K562 (cell line): ENCODE measurements around the gene GRAMD2B. TPM values are rescaled to one million over a fixed set of nuclear protein-coding genes. Genes with fewer than 3 reads are reported as not detected.

Experiments used
- ATAC-seq: fragments of 200-7000 bp; cut with Tn5 transposase; 3 replicates; pipeline ENCODE4 v1.9.1; 2020; ENCODE audit warnings: moderate library complexity
- BruUV-seq: library from RNA; stranded (reverse); fragments of 400-500 nt; replicated peaks from 2 replicates; lab custom pipeline; 2021; lab: Mats Ljungman, UMichigan
- CTCF ChIA-PET: fragments of 300-600 bp; formaldehyde crosslinking; extraction: SDS; loops from one replicate; lab custom pipeline; 2021; ENCODE audit warnings: low intra/inter-chr PET ratio; lab: Yijun Ruan, JAX
- POLR2A ChIA-PET: fragments of 300-600, 350-650 bp; sonication (Branson Sonifier 250); formaldehyde crosslinking; extraction: SDS; loops from one replicate; lab custom pipeline; 2021; ENCODE audit warnings: antibody characterized with exemption, inconsistent platforms; lab: Yijun Ruan, JAX
- DNase-seq, 4 experiments: peaks; one replicate each; pipeline versions ENCODE4 v3.0.0 to v3.0.0-alpha.2; 2011 to 2018; ENCODE audit warnings: low spot score in 3 of 4, mixed read lengths in 3 of 4; ENCODE audit errors: extremely low read depth in 1 of 4
- FAIRE-seq: peaks from 2 replicates; lab custom pipeline; 2011; peaks lifted over from hg19 to GRCh38; lab: Jason Lieb, UNC
- H2AFZ ChIP-seq: 2 replicates; pipeline ENCODE4 v1.6.0; 2011; ENCODE audit warnings: low read depth, low read length, control low read depth, inconsistent platforms
- H3K27ac ChIP-seq: fragments of 200-600 bp; 3 replicates; pipeline ENCODE4 v1.8.0; 2011; ENCODE audit warnings: low read depth, mild to moderate bottlenecking, control low read depth, inconsistent platforms, low read length, moderate library complexity, mixed read lengths; ENCODE audit errors: extremely low read depth
- H3K27me3 ChIP-seq, 2 experiments: fragments of 300-600 bp in 1 of 2; 2 replicates in 1 of 2; 3 replicates in 1 of 2; pipeline versions ENCODE4 v1.6.0 to v1.8.0; 2011; ENCODE audit warnings: inconsistent platforms in 2 of 2, low read length in 2 of 2, mild to moderate bottlenecking in 1 of 2, mixed read lengths in 1 of 2, moderate library complexity in 1 of 2; ENCODE audit not compliant: control insufficient read depth in 2 of 2, insufficient read depth in 2 of 2
- H3K36me3 ChIP-seq: fragments of 300-600 bp; 3 replicates; pipeline ENCODE4 v1.8.0; 2011; ENCODE audit warnings: mild to moderate bottlenecking, low read length, inconsistent platforms; ENCODE audit not compliant: control insufficient read depth, insufficient read depth
- H3K4me1 ChIP-seq, 2 experiments: fragments of 200-600 bp in 1 of 2; replicated peaks in 1 of 2; 2 replicates in 1 of 2; 3 replicates in 1 of 2; pipeline versions ENCODE4 v1.5.1 to v1.8.0; 2011; ENCODE audit warnings: inconsistent platforms in 2 of 2, low read length in 2 of 2, mild to moderate bottlenecking in 1 of 2, mixed read lengths in 1 of 2, moderate library complexity in 1 of 2; ENCODE audit not compliant: control insufficient read depth in 2 of 2, insufficient read depth in 2 of 2
- H3K4me2 ChIP-seq: 2 replicates; pipeline ENCODE4 v1.6.1; 2011; ENCODE audit warnings: low read length, control low read depth, inconsistent platforms, mixed read lengths; ENCODE audit not compliant: insufficient read depth
- H3K4me3 ChIP-seq: fragments of 200-600 bp; sonication (generic), shearing (Covaris generic); 2 replicates; pipeline ENCODE4 v1.5.1; 2016; ENCODE audit warnings: control low read depth, inconsistent platforms
- H3K79me2 ChIP-seq: fragments of 200-600 bp; 3 replicates; pipeline ENCODE4 v1.8.0; 2011; ENCODE audit warnings: low read length, inconsistent platforms; ENCODE audit not compliant: control insufficient read depth, insufficient read depth
- H3K9ac ChIP-seq, 2 experiments: 2 replicates each; pipeline versions ENCODE4 v1.6.0 to v1.6.1; 2011; ENCODE audit warnings: low read depth in 2 of 2, low read length in 2 of 2, control low read depth in 1 of 2, inconsistent platforms in 1 of 2, mild to moderate bottlenecking in 1 of 2, mixed read lengths in 1 of 2; ENCODE audit not compliant: insufficient read depth in 1 of 2
- H3K9me1 ChIP-seq: one replicate; pipeline ENCODE4 v1.6.0; 2011; ENCODE audit warnings: inconsistent platforms, mild to moderate bottlenecking, low read length, moderate library complexity; ENCODE audit not compliant: control insufficient read depth, insufficient read depth
- H3K9me3 ChIP-seq: replicated peaks from 2 replicates; pipeline ENCODE4 v1.5.1; 2011; ENCODE audit warnings: low read depth, low read length, inconsistent platforms; ENCODE audit not compliant: control insufficient read depth, insufficient read depth
- H4K20me1 ChIP-seq: replicated peaks from 2 replicates; pipeline ENCODE4 v1.6.1; 2011; ENCODE audit warnings: low read length, inconsistent platforms, mixed read lengths; ENCODE audit not compliant: control insufficient read depth, insufficient read depth
- ADNP ChIP-seq: fragments of 200-800 bp; sonication (Bioruptor generic); IDR thresholded peaks from 2 replicates; pipeline ENCODE4 v1.6.1; 2016; ENCODE audit warnings: missing genetic modification characterization, missing compliant biosample characterization
- BCOR ChIP-seq: fragments of 450-650 bp; IDR thresholded peaks from 2 replicates; pipeline ENCODE4 v1.6.1; 2016
- MYBL2 ChIP-seq, 2 experiments: fragments of 450-650 bp in 1 of 2; sonication (generic) in 1 of 2; formaldehyde crosslinking in 1 of 2; IDR thresholded peaks; 2 replicates each; pipeline versions ENCODE4 v1.6.1 to v1.8.1; 2017 to 2022; ENCODE audit warnings: borderline replicate concordance in 1 of 2, inconsistent platforms in 1 of 2, low read depth in 1 of 2, mild to moderate bottlenecking in 1 of 2, missing genetic modification reagents in 1 of 2, moderate library complexity in 1 of 2
- RBM17 ChIP-seq: fragments of 200-400 bp; formaldehyde crosslinking; IDR thresholded peaks from 2 replicates; pipeline ENCODE4 v1.6.1; 2017; ENCODE audit warnings: low read depth, mild to moderate bottlenecking, low read length, borderline replicate concordance
- SAFB2 ChIP-seq: fragments of 200-400 bp; formaldehyde crosslinking; IDR thresholded peaks from 2 replicates; pipeline ENCODE4 v1.6.1; 2018; ENCODE audit warnings: borderline replicate concordance, low read length, low read depth, moderate library complexity; ENCODE audit not compliant: severe bottlenecking
- SRF ChIP-seq, 2 experiments: fragments of 250-450, 450-650 bp in 1 of 2; sonication (Bioruptor Pico) in 1 of 2; sonication (generic) in 1 of 2; formaldehyde crosslinking; IDR thresholded peaks; 2 replicates each; pipeline versions ENCODE4 v1.5.0 to v1.5.1; 2020 to 2022; ENCODE audit warnings: mild to moderate bottlenecking in 1 of 2, missing genetic modification reagents in 1 of 2
- TAF7 ChIP-seq: fragments of 450-650 bp; IDR thresholded peaks from 2 replicates; pipeline ENCODE4 v1.6.1; 2016; ENCODE audit warnings: missing genetic modification characterization, missing compliant biosample characterization
- TCF3 ChIP-seq: sonication (generic); formaldehyde crosslinking; IDR thresholded peaks from 2 replicates; pipeline ENCODE4 v1.4.0; 2020; ENCODE audit warnings: mild to moderate bottlenecking, missing genetic modification reagents
- TCF7L2 ChIP-seq: fragments of 150-350 bp; IDR thresholded peaks from 2 replicates; pipeline ENCODE4 v1.6.1; 2016; ENCODE audit warnings: low read depth, mild to moderate bottlenecking, low read length, moderate library complexity
- TEAD1 ChIP-seq, 2 experiments: fragments of 450-650 bp in 1 of 2; sonication (generic) in 1 of 2; formaldehyde crosslinking; IDR thresholded peaks; 2 replicates each; pipeline versions ENCODE4 v1.4.0 to v1.8.0; 2020 to 2022; ENCODE audit warnings: mild to moderate bottlenecking in 2 of 2, missing genetic modification reagents in 1 of 2
- ZNF354B ChIP-seq: fragments of 250-450 bp; sonication (Bioruptor Pico); IDR thresholded peaks from 2 replicates; pipeline ENCODE4 v1.4.0; 2020
- ZNF507 ChIP-seq: conservative IDR thresholded peaks from 2 replicates; pipeline ENCODE4 v1.6.1; 2017; ENCODE audit warnings: missing genetic modification characterization, missing compliant biosample characterization
- ZNF830 ChIP-seq: fragments of 250-450 bp; sonication (Bioruptor Pico); IDR thresholded peaks from 2 replicates; pipeline ENCODE4 v1.5.0; 2021; ENCODE audit warnings: mild to moderate bottlenecking
- WGBS: fragments of 100-300 bp; shearing (Covaris generic); methylation state at CpG from one replicate; pipeline ENCODE4 v1.1.6; 2016; ENCODE audit warnings: low coverage, mixed read lengths; ENCODE audit not compliant: insufficient coverage; ENCODE audit errors: missing lambda C conversion rate; 5-methylcytosine and 5-hydroxymethylcytosine counted together
- in situ Hi-C: fragments of 300-500 bp; cut with MboI; formaldehyde crosslinking; loops from 4 replicates; pipeline ENCODE4 v1.15.0; 2018; ENCODE audit warnings: inconsistent platforms, mixed read lengths
- intact Hi-C: fragments of 100-400 bp; cut with micrococcal nuclease; formaldehyde crosslinking; loops from 2 replicates; pipeline ENCODE4 v1.14.2; 2022
- polyA plus RNA-seq, 8 experiments: library from polyadenylated mRNA; depleted of rRNA in 4 of 8; stranded (reverse) in 5 of 8; unstranded in 3 of 8; fragments of >200 nt; fragmentation: Nextera tagmentation in 2 of 8; fragmentation: Illumina TruSeq in 1 of 8; extraction: Ambion mirVana in 2 of 8; extraction: Trizol in 1 of 8; gene quantifications; 2 replicates each; pipeline versions ENCODE4 v1.2.1 to v1.2.3, GENCODE V29; 2011 to 2014; ENCODE audit warnings: inconsistent platforms in 1 of 8, missing spikeins in 1 of 8
- total RNA-seq, 7 experiments: library from RNA; depleted of rRNA in 6 of 7; stranded (reverse); fragments of >200 nt in 6 of 7; fragmentation: Illumina TruSeq in 2 of 7; extraction: Trizol in 2 of 7; gene quantifications; 2 replicates each; pipeline versions ENCODE4 v1.2.1 to v1.2.3, GENCODE V29; 2011 to 2021; ENCODE audit warnings: low replicate concordance in 1 of 7
- TF ChIP-seq, protein P1 (sequence below): fragments of 450-650 bp; formaldehyde crosslinking; IDR thresholded peaks from 2 replicates; pipeline ENCODE4 v1.4.0; 2022; ENCODE audit warnings: missing genetic modification characterization
- TF ChIP-seq, protein P2 (sequence below): fragments of 450-650 bp; IDR thresholded peaks from 2 replicates; pipeline ENCODE4 v1.7.1; 2018; ENCODE audit warnings: mild to moderate bottlenecking, low read depth; ENCODE audit not compliant: partially characterized antibody
- TF ChIP-seq, protein P3 (sequence below): sonication (generic); formaldehyde crosslinking; IDR thresholded peaks from 2 replicates; pipeline ENCODE4 v1.8.0; 2022; ENCODE audit warnings: mild to moderate bottlenecking, missing genetic modification reagents, borderline replicate concordance

Gene GRAMD2B
- total and polyA plus RNA-seq, 9 of the 15 experiments (the other 6 are each of a cell fraction or from before 2014, with no cell fraction given): 0.32 to 4.2 (median 1.4) TPM

DNA sequence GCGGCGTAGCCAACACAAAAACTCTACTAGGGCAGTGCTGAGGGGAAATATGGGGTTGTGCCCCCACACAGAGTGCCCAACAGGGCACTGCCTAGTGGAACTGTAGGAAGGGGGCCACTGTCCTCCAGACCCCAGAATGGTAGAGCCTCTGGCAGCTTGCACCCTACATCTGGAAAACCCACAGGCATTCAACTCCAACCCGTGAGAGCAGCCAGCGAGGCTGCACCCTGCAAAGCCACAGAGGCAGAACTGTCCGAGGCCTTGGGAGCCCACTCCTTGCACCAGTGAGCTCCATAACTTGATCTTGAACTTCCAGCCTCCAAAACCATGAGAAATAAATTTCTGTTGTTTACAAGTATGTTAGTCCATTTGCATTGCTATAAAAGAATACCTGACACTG is 27.7 kb downstream of the GRAMD2B start:
- DNase-seq: no peak
- H3K27ac ChIP-seq: peak overlapping the region; percentile 42; the same call in 1 of the 3 replicates
- no peaks in the 10 kb centered on the region for H3K9me1 ChIP-seq
- no peaks in the 10 kb centered on the region for H3K9me3 ChIP-seq
- H3K4me3 ChIP-seq: no peak overlapping the region
- H3K79me2 ChIP-seq: no peaks in the 10 kb centered on the region
- ChIA-PET CTCF (no interaction called here), POLR2A (no interaction called here)
- in situ Hi-C loops (no loop called here), intact Hi-C loops (no loop called here)
- 52% methylated on average over 5 of the region's 5 CpGs for WGBS
- H4K20me1 ChIP-seq: no peaks in the 10 kb centered on the region
- ATAC-seq: peak; percentile 16
- peak overlapping the region; percentile 65 for H2AFZ ChIP-seq
- H3K9ac ChIP-seq: peak overlapping the region in 1 of 2 experiments; percentile 61; a peak in 3 of 4 replicates
- 0 out of 2 replicates have a peak overlapping the region, but pooled peaks have one; percentile 15 for H3K4me2 ChIP-seq
- no peak for FAIRE-seq
- no TSS peak for BruUV-seq
- no peaks in the 10 kb centered on the region for H3K36me3 ChIP-seq
- H3K4me1 ChIP-seq: peaks cover 7 to 20% of the 10 kb centered on the region in 2 experiments; a peak in 4 of 5 replicates
- no peaks in the 10 kb centered on the region; a peak in 1 of 5 replicates for H3K27me3 ChIP-seq
- TF ChIP-seq, protein P1, sequence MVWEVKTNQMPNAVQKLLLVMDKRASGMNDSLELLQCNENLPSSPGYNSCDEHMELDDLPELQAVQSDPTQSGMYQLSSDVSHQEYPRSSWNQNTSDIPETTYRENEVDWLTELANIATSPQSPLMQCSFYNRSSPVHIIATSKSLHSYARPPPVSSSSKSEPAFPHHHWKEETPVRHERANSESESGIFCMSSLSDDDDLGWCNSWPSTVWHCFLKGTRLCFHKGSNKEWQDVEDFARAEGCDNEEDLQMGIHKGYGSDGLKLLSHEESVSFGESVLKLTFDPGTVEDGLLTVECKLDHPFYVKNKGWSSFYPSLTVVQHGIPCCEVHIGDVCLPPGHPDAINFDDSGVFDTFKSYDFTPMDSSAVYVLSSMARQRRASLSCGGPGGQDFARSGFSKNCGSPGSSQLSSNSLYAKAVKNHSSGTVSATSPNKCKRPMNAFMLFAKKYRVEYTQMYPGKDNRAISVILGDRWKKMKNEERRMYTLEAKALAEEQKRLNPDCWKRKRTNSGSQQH (CRISPR knock-in tag): no peak
- TF ChIP-seq, protein P2, sequence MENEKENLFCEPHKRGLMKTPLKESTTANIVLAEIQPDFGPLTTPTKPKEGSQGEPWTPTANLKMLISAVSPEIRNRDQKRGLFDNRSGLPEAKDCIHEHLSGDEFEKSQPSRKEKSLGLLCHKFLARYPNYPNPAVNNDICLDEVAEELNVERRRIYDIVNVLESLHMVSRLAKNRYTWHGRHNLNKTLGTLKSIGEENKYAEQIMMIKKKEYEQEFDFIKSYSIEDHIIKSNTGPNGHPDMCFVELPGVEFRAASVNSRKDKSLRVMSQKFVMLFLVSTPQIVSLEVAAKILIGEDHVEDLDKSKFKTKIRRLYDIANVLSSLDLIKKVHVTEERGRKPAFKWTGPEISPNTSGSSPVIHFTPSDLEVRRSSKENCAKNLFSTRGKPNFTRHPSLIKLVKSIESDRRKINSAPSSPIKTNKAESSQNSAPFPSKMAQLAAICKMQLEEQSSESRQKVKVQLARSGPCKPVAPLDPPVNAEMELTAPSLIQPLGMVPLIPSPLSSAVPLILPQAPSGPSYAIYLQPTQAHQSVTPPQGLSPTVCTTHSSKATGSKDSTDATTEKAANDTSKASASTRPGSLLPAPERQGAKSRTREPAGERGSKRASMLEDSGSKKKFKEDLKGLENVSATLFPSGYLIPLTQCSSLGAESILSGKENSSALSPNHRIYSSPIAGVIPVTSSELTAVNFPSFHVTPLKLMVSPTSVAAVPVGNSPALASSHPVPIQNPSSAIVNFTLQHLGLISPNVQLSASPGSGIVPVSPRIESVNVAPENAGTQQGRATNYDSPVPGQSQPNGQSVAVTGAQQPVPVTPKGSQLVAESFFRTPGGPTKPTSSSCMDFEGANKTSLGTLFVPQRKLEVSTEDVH: no peak
- TF ChIP-seq SRF (CRISPR knock-in tag; IDR thresholded peaks at IDR 0.05) (no peak), BCOR (no peak), MYBL2 (IDR thresholded peaks at IDR 0.05; ENCODE audit: low read depth) (no peak), MYBL2 (CRISPR knock-in tag; IDR thresholded peaks at IDR 0.05; ENCODE audit: borderline replicate concordance) (no peak), SAFB2 (no peak), TCF7L2 (no peak), ZNF507 (tag) (no peak), ZNF830 (CRISPR knock-in tag) (no peak), TEAD1 (CRISPR knock-in tag; IDR thresholded peaks at IDR 0.05) (no peak), RBM17 (no peak), TAF7 (tag) (no peak), ZNF354B (CRISPR knock-in tag) (no peak), ADNP (no peak), TCF3 (CRISPR knock-in tag) (no peak)
- TF ChIP-seq, protein P3, sequence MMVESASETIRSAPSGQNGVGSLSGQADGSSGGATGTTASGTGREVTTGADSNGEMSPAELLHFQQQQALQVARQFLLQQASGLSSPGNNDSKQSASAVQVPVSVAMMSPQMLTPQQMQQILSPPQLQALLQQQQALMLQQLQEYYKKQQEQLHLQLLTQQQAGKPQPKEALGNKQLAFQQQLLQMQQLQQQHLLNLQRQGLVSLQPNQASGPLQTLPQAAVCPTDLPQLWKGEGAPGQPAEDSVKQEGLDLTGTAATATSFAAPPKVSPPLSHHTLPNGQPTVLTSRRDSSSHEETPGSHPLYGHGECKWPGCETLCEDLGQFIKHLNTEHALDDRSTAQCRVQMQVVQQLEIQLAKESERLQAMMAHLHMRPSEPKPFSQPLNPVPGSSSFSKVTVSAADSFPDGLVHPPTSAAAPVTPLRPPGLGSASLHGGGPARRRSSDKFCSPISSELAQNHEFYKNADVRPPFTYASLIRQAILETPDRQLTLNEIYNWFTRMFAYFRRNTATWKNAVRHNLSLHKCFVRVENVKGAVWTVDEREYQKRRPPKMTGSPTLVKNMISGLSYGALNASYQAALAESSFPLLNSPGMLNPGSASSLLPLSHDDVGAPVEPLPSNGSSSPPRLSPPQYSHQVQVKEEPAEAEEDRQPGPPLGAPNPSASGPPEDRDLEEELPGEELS (CRISPR knock-in tag): no peak
